ENCODE measurements around the gene MDK. TPM values are rescaled to one million over a fixed set of nuclear protein-coding genes. Genes with fewer than 3 reads are reported as not detected.
A peak's percentile ranks its signal among the peaks of the same experiment; 100 is the strongest.

Gene MDK
- polyA plus RNA-seq, 4 donors: 559 to 862 (median 739) TPM

- no peak for DNase-seq (ENCODE audit: low read depth in 4 of 4, low spot score in 3 of 4)
These were observed 563 bp downstream of the MDK start for GRCh38 chr11:46381819-46382645.

- DNase-seq (ENCODE audit: low read depth in 4 of 4, low spot score in 3 of 4): no peak
These were observed 1.4 kb downstream of the MDK start for GRCh38 chr11:46382646-46383403.

GRCh38 chr11:46383404-46383758 lies 1.9 kb downstream of the MDK start:
- no peak for DNase-seq (ENCODE audit: low read depth in 4 of 4, low spot score in 3 of 4)

- DNase-seq (ENCODE audit: low read depth in 4 of 4, low spot score in 3 of 4): no peak
These were observed 2.7 kb downstream of the MDK start for GRCh38 chr11:46383974-46384701.

GRCh38 chr11:46385169-46386004 lies 3.9 kb downstream of the MDK start:
- DNase-seq (ENCODE audit: low read depth in 4 of 4, low spot score in 3 of 4): no peak

- DNase-seq (ENCODE audit: low read depth in 4 of 4, low spot score in 3 of 4): no peak
These were observed 4.6 kb downstream of the MDK start for GRCh38 chr11:46386005-46386578.

- no peak for DNase-seq (ENCODE audit: low read depth in 4 of 4, low spot score in 3 of 4)
These were observed 5.2 kb downstream of the MDK start for GRCh38 chr11:46386674-46387073.

- no peak for DNase-seq (ENCODE audit: low read depth in 4 of 4, low spot score in 3 of 4)
These were observed 6.0 kb downstream of the MDK start for GRCh38 chr11:46387456-46387855.

GRCh38 chr11:46387919-46388618 lies 6.6 kb downstream of the MDK start:
- DNase-seq (ENCODE audit: low read depth in 4 of 4, low spot score in 3 of 4): no peak

GRCh38 chr11:46388619-46389449 lies 7.4 kb downstream of the MDK start:
- no peak for DNase-seq (ENCODE audit: low read depth in 4 of 4, low spot score in 3 of 4)

- no peak for DNase-seq (ENCODE audit: low read depth in 4 of 4, low spot score in 3 of 4)
These were observed 8.2 kb downstream of the MDK start for GRCh38 chr11:46389450-46390330.

- no peak for DNase-seq (ENCODE audit: low read depth in 4 of 4, low spot score in 3 of 4)
These were observed 9.1 kb downstream of the MDK start for GRCh38 chr11:46390331-46391171.

- no peak for DNase-seq (ENCODE audit: low read depth in 4 of 4, low spot score in 3 of 4)
These were observed 9.7 kb downstream of the MDK start for GRCh38 chr11:46391186-46391577.

- no peak for DNase-seq (ENCODE audit: low read depth in 4 of 4, low spot score in 3 of 4)
These were observed 10.3 kb downstream of the MDK start, which contains the start of gene CHRM4 for GRCh38 chr11:46391578-46392420. CHRM4 (minus strand) TSS chr11:46391776; CDS start chr11:46386557, 5,219 bp downstream.

GRCh38 chr11:46392421-46393230 lies 11.2 kb downstream of the MDK start:
- peak in 1 of 4 donors; percentile 74 for DNase-seq (ENCODE audit: low read depth in 4 of 4, low spot score in 3 of 4)

All from left renal pelvis (tissue), 4 donors.